Left renal cortex interstitium (tissue), 4 donors: ENCODE measurements around the gene ANKRD53. TPM values are rescaled to one million over a fixed set of nuclear protein-coding genes. Genes with fewer than 3 reads are reported as not detected.
"Not testable (repeated sequence)": the region's sequence is repeated elsewhere in the genome, so short reads cannot be mapped to it uniquely, and the experiment has no call there.

ENCODE experiments used
- DNase-seq, 4 donors: peaks; one replicate each; pipeline ENCODE4 v3.0.0-alpha.2; 2013; ENCODE audit warnings: low read depth in 4 of 4, low spot score in 2 of 4, missing footprints in 1 of 4
- polyA plus RNA-seq, 4 donors: library from polyadenylated mRNA; unstranded; fragments of 120-200 nt; gene quantifications; one replicate each; pipeline ENCODE4 v1.2.1, GENCODE V29; 2013; ENCODE audit not compliant: insufficient read length in 4 of 4

The ANKRD53 gene
- polyA plus RNA-seq, 4 donors, result 0.68 to 1.8 (median 1.4) TPM

- no peak for DNase-seq
These were observed 10.6 kb downstream of the ANKRD53 start for GRCh38 chr2:70988726-70989648.

DNA sequence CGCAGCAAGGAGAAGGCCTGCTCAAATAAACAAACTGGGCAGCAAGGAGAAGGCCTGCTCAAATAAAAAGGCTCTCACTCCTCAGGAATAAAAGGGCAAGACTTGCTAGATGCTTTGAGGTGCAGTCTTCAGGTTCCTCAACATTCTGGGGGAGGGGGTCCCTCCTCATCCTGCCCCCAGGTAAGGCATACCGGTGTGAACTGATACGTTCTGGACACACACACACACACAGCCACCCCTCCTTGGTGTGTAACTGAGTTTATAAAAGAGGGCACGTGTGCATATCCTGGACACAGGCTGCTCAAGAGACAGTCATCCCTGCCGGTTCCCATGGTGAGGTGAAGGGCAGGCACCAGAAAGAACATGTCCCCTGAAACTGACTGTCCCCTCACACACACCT, 11.8 kb downstream of the ANKRD53 start:
- no peak for DNase-seq

DNA sequence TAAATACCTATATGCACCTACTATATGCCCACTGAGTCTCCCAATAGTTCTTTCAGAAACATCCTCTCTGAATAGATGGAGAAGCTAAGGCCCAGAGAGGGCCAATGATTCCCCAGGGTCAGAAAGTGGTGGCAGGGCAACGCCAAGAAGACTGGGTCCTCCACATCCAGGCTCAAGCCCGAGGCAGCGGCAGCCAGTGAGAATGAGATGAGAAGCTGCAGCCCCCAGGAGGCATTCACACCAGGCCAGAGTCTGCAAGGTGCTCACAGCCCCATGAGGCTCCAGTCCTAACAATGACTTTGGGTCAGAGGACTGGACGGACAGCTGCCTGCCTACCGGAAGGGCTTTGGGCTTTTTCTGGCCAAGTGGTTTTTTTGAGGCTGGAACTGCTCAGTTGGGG, 12.7 kb downstream of the ANKRD53 start:
- DNase-seq, result no peak

- no peak for DNase-seq
These were observed 13.3 kb downstream of the ANKRD53 start for GRCh38 chr2:70991742-70992141.

DNA sequence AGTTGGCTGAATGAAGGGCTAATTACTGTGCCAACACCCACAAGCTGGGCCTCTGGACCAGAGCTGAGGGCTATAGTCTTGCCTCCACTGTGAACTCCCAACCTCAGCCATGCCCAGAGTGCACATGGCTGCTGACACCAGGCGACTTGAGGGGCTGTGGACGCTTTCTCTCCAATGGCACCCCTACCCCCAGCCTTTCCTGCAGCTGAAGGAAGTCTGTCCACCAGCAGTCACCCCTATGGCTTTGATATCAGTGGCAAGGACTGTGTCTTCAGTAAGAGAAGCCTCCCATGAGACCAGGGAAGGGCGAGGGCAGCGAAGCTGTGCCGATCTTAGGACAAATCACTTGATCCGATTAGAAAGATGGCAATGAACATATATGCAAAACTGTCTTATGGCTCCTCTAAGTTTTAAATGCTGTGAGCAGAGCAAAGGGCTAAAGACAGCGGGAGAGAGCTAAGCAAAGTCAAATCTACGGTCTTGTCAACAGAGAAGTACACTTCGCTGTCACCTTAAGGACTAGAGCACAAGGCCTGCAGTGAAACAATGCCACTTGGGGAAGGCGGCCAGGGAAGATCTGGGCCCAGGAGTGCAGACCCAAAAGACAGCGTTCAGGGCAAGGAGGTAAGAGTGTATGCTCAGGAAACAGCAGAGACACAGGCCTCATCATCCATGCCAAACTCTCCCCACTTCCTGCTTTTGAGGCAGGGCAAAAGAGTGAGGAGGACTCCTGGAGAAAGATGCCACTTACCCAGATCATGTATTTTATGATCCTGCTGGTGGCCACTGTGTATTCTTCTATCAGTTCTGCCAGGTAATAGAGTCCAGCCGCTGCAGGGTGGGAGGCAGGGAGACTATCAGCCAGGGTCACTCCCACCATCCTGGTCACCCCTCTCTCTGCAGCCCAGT, 14.8 kb downstream of the ANKRD53 start:
- no peak for DNase-seq

DNA sequence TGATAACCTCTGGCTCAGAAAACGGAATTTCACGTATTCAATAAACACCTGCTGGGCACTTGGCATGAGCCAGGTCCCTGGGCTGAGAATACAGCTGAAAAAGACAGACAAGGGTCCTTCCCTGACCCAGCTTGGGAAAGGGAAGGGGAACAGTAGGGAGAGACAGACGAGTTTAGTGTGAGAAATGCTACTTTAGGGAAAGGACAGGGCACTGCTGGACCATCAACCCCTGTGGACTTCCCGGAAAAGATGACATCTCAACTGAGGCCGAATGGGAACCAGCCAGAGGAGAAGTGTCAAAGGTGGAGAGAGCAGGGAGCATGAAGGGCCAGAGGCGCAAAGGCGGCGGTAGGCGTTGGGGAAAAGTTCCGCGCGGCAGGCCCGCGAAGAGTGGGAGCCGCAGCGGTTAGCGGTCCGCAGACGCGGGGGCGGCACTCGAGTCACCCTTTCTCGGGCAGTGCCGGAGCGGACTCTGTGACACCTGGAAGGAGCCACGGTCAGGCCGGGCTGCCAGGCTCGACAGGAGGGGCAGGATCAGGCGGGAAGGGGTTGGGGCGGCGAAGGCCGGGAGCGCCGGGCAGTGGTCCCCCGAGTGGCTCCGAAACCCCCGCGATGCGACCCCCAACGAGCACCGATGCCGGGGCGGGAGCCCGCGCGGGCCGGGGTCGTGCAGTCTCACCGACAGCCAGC, 15.7 kb downstream of the ANKRD53 start:
- no peak for DNase-seq

- peak in 3 of 4 donors; percentile 53 to 72 (median 64) for DNase-seq
These were observed 16.4 kb downstream of the ANKRD53 start, which contains the start of gene TEX261 for GRCh38 chr2:70994699-70995425. Gene TEX261, minus strand, starts transcription at chr2:70994873. Its CDS starts 116 bp downstream, at chr2:70994757.

DNA sequence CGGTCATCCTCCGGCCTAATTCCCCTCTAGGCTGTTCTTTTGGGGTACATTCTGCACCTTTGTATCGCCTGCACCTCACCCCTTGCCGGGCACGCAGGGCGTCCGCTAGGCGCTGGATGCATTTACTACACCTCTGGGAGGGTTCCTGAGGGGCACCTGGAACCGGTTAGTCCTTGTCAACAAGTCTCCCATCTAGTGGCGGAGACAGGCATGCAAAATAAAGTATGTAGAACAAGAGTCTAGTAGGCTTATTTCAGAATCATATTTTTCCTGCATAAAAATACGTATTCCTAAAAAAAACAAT, 16.9 kb downstream of the ANKRD53 start:
- no peak for DNase-seq

GRCh38 chr2:70998885-70999284, 20.5 kb downstream of the ANKRD53 start:
- not testable (repeated sequence) for DNase-seq

GRCh38 chr2:70999362-70999761, 20.9 kb downstream of the ANKRD53 start:
- DNase-seq, result no peak

DNA sequence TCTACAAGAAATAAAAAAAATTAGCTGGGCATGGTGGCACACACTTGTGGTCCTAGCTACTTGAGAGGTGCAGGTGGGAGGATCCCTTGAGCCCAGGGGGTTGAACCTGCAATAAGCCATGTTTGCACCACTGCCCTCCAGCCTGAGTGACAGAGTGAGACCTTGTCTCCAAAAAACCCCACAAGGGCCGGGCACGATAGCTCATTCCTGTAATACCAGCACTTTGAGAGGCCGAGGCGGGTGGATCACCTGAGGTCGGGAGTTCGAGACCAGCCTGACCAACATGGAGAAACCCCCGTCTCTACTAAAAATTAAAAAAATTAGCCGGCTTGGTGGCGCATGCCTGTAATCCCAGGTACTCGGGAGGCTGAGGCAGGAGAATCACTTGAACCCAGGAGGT, 21.5 kb downstream of the ANKRD53 start:
- not testable (repeated sequence) for DNase-seq

DNA sequence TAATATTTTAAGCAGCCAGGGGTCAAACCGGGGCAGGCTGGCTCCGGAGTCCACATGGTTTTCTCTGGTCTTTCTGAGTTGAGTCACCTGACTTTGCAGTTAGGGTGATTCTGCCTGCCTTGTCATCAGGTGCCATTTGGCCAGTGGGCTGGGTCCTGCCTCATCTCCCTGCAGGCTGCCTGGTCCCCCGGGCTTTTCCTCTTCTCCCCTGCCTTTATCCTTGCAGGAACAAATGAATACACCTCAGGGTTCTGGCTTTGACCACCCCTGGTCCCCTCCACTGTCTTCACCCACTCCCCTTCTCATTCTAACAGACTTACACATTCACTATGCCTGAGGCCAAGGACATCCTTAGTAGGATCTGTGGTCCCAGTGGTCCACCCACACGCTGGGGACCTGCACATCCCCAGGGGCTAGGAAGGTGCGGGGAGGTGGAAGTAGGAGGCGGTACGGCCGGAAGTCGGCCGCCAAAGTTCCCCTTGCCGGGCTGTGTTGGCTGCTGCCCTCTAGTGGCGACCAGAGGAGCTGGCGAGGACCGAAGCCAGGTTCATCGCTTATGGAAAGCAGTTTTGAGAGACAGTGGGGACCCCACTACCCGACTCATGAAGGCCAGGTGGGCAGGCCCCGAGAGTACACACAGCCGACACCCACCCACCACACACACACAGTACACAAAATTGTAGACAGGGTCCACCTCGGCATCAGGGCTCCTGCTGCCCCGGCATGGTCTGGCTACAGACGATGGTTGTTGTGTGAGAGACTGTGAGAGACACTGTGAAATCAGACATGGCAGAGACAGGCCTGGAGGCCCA, 22.6 kb downstream of the ANKRD53 start:
- no peak for DNase-seq

GRCh38 chr2:71001592-71001927, 23.1 kb downstream of the ANKRD53 start:
- DNase-seq, result no peak

- DNase-seq, result no peak
These were observed 23.6 kb downstream of the ANKRD53 start for GRCh38 chr2:71001981-71002570.

- no peak for DNase-seq
These were observed 25.0 kb downstream of the ANKRD53 start for GRCh38 chr2:71003396-71003795.

GRCh38 chr2:71003966-71004755, 25.7 kb downstream of the ANKRD53 start:
- no peak for DNase-seq

DNA sequence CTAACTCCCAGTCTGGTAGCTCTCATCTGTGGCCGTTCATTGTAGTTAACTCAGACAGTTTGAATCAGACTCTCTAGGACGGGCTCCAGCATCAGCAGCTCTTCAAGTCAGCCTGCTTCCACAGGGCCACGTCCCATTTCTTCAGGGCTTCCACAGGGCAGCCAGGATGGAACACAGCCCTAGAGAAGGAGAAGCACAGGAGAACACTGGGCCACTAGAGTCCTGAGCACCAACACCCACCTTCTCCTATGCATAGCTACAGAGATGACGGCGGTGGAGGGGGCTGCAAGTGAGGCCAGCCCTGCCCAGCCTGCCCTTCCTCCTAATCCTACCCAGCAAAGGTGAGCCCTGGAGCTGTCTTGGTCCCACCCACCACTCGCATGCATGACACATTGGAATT, 26.4 kb downstream of the ANKRD53 start:
- no peak for DNase-seq
